GM12864 (cell line): Measurements from ENCODE around the gene SCRG1.

Source experiments
- DNase-seq: peaks from one replicate; pipeline ENCODE4 v3.0.0-alpha.2; 2011; ENCODE audit warnings: low read depth
- H3K4me3 ChIP-seq: 2 replicates; pipeline ENCODE4 v1.5.1; 2011; ENCODE audit warnings: mild to moderate bottlenecking, low read depth, low read length, control low read depth
- TF ChIP-seq, protein P1 (sequence below): IDR thresholded peaks from 2 replicates; pipeline ENCODE4 v1.5.1; 2011; ENCODE audit warnings: low read depth, mild to moderate bottlenecking, moderate library complexity, low read length, control low read depth, inconsistent platforms; ENCODE audit errors: missing control alignments

Gene SCRG1

DNA sequence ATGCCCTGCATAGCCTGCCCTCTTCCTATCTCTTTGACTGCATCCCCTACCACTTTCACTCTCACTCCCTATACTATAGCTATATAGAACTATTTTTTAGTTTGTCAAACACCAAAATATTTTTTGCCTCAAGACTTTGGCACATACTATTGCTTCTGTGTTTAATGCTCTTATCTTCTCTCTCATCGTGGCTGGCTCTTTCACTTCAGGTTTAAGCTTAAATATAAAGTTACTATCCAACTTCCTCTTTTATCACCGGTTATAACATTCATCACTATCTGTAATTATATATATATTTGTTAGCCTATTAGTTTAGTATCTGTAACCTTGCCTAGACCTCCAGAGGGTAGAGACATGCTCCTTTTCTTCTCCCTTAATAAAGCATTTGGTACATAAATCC is 53.3 kb downstream of the SCRG1 start:
- TF ChIP-seq, protein P1, sequence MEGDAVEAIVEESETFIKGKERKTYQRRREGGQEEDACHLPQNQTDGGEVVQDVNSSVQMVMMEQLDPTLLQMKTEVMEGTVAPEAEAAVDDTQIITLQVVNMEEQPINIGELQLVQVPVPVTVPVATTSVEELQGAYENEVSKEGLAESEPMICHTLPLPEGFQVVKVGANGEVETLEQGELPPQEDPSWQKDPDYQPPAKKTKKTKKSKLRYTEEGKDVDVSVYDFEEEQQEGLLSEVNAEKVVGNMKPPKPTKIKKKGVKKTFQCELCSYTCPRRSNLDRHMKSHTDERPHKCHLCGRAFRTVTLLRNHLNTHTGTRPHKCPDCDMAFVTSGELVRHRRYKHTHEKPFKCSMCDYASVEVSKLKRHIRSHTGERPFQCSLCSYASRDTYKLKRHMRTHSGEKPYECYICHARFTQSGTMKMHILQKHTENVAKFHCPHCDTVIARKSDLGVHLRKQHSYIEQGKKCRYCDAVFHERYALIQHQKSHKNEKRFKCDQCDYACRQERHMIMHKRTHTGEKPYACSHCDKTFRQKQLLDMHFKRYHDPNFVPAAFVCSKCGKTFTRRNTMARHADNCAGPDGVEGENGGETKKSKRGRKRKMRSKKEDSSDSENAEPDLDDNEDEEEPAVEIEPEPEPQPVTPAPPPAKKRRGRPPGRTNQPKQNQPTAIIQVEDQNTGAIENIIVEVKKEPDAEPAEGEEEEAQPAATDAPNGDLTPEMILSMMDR: no peak
- no peak for DNase-seq
- no peak overlapping the region for H3K4me3 ChIP-seq

DNA sequence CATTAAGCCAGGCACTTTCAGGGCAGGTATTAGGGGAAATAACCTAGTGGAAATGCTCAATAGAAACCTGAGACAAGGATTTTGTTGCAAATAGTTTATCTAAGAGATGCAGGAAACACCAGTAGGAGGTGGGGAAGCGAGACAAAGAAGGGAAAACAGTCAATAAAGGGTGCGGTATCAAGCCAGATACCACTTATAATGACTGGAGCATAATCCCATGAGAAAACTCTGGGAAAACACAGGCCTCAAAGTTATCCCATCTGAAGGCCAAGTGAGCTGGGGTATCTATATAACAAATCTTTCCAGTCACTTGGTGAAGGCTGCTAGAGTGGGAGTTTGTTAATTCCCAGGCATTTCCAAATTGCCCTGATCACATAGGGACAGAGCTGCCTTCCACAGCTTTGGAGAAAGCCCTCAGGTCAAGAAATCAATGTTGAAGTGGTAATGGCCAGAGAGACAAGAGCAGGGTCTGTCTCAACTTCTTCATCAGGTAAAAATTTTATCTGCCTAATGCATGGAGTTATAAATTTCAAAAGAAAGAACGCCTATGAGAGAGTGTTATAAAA is 55.0 kb downstream of the SCRG1 start:
- TF ChIP-seq, protein P1: no peak
- DNase-seq: no peak
- H3K4me3 ChIP-seq: no peak overlapping the region

DNA sequence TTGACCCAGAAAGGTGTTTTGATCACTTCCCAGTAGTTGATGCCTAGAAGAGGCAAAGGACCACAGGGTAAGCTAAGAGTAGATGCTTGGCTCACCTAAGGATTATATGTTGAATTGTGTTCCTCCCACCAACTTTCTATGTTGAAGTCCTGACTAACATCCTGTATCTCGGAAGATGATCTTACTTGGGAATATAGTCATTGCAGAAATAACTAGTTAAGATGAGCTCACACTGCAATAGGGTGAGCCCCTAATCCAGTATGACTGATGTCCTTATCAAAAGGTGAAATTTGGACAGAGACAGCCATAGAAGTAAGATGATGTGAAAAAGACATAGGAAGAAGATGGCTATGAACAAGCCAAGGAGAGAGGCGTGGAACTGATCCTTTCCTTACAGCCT is 61.5 kb downstream of the SCRG1 start:
- TF ChIP-seq, protein P1: no peak
- H3K4me3 ChIP-seq: no peak overlapping the region
- DNase-seq: no peak

DNA sequence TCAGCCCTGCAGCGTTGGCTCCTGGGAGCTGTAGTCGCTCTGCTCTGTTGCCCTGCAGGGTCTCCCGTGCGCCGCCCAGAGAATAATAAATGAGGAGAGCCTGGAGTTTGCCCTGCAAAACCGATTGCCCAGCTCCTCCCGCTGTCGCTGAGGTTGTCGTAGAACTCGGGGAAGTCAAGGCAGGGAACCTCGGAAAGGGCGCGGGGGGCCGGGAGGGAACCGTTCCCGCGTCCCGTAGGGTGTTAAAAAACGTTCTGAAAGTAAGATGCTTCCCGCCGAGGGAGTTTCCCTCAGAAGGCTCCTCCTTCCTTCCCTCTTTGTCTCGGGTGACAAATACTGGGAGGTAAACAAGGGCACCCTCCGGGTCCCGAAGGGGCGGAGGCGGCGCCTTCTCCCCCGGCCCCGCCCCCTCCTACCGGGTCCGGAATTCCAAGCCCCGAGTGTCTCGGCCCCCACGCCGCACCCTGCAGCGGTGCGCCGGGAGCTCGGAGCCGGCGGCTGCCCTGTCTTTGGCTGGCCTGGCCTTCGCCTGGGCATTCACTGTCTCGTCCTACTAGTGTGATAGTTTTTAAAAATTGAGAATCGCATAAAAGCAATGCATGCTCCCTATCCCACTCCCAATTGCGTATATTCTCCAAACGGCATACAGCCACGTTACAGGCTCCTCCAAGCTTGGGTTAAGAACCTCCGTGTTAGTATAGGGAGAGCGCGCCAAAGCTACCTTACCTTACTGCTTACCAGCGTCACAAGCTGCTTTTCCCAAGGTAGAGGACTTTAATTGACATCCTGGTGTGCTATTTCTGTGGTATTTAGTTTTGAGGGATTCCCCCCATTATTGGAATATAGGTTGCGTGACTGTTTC is 63.8 kb downstream of the SCRG1 start:
- peak overlapping the region; percentile 96 for H3K4me3 ChIP-seq
- DNase-seq: peak; percentile 55
- TF ChIP-seq, protein P1: no peak
